Middle frontal gyrus (tissue), 1 donor: ENCODE measurements around the gene UBE2E3.
"Not testable (repeated sequence)": the region's sequence is repeated elsewhere in the genome, so short reads cannot be mapped to it uniquely, and the experiment has no call there.

Experiments
- DNase-seq: peaks from one replicate; pipeline ENCODE4 v3.0.0-alpha.2; 2015; ENCODE audit warnings: low spot score; ENCODE audit errors: extremely low spot score

UBE2E3 gene

DNA sequence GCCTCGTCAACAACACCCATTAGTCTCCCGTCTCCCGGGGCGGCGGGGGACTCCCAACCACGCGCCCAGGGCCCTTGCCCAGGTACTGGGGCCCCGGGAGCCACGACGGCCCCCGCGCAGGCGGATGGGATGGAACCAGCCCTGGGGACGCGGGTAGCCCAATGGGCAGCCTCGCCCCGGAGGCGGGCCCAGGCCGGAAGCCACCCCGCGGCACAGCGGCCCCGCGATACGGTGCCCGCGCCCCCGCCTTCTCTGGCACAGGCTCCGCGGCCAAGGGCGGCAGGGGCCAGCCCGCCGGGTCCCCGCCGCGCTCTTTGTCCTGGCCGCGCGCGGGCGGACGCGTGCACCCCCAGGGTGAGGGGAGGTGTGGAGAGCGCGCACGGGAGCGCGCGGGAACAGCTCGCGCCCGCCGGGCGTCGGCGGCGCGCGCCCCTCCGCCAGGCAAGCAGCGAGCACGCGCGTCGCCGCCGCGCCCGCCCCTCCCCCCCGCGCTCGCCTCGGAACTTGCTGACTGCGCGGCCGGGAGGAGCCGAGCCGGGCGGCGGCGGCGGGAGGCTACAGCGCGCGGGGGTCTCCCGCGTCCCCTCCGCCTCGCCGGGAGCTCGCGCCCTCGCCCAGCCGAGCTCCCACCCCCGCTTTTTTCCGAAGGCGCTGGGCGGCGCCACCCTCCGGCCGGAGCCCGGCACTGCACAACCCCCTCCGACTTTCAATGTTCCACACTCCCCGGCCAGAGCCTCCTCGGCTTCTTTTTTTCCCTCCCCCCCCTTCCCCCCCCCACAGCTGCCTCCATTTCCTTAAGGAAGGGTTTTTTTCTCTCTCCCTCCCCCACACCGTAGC lies at the start of gene UBE2E3:
UBE2E3 (plus strand) TSS at position 500 of the 837 bp plus-strand sequence. CDS start 1,438 bp downstream, outside the sequence.
- DNase-seq = peak; percentile 53

DNA sequence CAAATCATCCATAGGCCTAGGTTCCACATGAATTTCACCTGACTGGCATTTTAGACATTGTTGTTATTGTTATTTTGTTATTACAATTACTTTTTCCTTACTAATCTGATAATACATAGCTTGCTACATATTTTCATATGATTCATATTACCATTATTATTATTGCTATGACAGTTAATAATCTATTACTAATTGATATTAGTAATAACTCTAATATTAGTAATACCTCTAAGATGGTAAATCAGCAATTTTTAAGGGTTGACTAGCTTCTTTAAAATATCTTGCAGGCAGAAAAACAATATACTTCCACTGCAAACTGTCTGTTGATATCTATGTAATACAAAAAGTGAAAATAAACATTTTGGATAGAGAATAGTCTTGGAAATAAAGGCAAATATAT lies 48.6 kb upstream of the UBE2E3 start:
- no peak for DNase-seq

DNA sequence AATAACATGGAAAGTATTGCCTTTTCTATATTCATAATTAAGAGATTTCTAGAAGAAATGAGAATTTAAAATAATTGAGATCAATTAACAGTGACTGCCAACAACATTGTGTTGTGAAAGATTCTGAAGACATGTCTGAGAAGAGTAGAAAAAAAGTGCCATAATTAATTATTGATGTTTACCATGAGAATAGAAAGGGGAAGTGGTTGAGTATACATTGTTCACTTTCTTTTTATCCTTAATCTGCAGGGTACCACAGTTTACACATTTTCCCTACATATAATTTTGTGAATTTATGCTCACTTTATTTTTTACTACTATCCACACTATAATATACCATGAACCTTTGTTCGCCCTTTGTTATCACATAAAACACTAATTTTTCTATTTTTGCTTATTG lies 47.1 kb upstream of the UBE2E3 start:
- no peak for DNase-seq

DNA sequence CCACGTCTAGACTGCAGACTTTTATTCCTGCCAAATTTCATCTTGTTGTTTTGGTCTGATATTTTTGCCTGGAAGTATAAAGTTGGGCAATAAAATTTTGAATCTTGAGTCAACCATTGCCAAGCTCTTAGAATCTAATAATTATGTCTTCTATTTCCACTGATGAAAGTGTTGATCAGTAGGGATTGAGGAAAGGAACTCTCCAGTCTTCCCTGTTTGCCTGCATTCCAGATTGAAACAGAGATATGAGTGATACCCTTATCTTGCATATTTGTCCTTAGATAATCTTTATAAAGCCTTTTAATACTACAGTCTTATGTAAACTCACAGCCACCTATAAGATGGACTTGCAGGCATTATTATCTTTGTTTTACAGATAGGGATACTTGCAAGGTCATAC lies 45.5 kb upstream of the UBE2E3 start:
- no peak for DNase-seq

DNA sequence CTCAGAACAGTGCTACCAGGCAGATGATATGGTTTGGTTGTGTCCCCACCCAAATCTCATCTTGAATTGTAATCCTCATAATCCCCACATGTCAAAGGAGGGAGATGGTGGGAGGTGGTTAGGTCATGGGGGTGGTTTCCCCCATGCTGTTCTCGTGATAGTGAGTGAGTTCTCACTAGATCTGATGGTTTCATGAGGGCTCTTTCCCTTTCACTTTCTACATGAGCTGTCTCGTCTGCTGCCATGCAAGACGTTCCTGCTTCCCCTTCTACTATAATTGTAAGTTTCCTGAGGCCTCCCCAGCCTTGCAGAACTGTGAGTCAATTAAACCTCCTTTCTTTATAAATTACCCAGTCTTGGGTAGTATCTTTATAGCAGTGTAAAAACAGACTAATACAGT lies 42.9 kb upstream of the UBE2E3 start:
- DNase-seq = not testable (repeated sequence)

DNA sequence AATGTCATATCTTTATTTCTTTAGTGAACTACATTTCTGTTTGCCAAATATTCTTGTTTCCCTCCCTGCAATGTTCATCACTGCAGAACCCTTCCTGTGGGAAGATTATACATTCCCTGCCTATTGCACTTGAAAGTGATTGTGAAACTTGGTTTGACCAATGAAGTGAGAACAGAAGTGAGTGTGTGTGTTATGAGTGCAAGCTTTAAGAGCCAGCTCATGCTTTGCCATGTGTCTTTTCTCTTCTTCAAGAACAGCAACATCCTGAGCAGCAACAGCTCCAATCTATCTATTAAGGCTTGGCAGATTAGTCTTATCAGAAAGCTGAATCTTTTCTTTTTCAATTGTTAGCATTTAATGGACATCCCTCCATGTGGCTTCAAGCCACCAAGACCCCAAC lies 42.0 kb upstream of the UBE2E3 start:
- DNase-seq = no peak

DNA sequence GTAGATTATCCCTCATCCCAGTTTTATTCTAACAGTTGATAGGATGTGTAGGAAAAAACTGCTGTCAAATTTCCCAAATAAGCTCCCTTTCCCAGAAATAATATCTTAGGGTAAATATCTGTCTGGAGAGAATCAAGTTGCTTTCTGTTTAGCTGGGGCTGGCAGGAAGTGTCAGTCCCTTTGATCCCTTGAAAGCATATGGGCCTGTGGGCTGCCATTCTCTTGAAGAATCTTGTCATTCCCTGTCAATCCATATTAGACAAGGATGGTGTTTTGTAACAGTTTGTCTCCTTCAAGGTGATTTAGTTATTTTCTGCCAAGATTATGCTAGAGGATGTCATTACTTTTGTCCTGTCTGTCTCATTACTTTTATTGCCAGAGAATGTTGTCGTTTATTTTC lies 37.1 kb upstream of the UBE2E3 start:
- no peak for DNase-seq

DNA sequence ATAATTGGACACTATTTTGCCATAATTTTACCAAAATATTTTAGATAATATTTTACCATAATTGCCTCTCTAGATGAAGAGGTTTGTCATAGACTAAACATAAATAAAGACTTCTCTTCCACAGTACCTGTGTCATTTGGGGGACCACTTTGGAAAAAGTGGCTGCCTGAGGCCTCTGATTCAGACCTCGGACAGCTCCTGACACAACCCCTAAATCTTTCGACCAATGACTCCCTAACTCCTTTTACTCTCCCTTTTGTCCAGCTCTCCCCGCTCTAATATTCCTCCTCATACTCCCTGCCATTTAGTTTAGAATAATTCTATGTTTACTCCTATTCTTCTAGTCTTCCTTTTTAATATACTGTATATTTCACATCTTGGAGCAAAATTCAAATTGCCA lies 36.0 kb upstream of the UBE2E3 start:
- DNase-seq = no peak

DNA sequence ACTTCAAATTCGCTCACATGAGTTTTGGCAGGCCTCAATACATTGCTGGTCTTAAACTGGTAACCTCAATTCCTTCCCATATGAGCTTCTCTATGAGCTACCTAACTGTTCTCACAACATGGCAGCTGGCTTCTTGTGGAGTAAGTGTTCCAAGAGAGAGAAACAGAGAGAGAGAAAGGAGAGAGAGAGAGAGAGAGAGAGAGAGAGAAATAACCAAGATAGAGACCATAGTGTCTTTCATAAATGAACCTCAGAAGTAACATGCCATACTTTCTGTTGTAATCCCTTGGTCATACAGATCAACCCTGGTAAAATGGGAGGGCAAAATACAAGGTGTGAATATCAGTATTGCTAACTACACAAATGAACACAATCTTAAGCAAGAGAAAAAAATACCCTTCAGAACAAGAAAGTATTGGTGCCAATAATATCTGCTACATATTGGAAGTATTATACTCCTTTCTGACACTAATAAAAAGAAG lies 33.2 kb upstream of the UBE2E3 start:
- DNase-seq = no peak

DNA sequence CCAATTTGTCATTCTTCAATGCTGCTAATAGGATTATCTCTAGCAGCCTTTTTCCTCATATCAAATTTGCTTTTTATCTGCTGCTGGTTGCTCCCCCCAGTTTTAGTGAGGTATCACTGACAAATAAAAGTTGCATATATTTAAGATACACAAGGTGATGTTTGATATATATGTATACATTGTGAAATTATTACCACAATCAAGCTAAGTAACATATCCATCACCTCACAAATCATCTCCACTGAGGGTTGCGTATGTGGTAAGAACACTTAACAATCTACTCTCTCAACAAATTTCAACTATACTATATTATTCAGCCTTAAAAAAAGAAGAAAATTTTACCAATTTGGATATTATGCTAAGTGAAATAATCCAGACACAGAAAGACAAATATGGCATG lies 30.5 kb upstream of the UBE2E3 start:
- no peak for DNase-seq

DNA sequence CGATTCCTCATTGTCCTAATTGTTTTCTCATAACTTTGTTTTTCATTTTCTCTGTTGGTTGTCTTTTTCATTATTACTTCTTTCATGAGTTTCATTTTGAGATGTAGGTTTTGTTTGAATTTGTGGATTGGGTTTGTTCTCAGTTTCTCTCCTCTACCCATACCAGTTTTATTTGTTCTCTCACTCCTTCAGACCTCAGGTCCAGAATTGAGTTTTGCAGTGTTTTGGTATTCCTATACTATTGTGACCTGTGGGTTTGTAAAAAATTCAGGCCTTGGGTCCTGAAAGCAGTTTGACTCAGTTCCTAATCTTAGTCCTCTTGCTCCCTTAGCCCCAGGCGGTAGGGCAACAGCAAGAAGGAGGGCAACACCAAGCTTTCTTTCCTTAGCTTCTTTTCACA lies 28.3 kb upstream of the UBE2E3 start:
- no peak for DNase-seq

DNA sequence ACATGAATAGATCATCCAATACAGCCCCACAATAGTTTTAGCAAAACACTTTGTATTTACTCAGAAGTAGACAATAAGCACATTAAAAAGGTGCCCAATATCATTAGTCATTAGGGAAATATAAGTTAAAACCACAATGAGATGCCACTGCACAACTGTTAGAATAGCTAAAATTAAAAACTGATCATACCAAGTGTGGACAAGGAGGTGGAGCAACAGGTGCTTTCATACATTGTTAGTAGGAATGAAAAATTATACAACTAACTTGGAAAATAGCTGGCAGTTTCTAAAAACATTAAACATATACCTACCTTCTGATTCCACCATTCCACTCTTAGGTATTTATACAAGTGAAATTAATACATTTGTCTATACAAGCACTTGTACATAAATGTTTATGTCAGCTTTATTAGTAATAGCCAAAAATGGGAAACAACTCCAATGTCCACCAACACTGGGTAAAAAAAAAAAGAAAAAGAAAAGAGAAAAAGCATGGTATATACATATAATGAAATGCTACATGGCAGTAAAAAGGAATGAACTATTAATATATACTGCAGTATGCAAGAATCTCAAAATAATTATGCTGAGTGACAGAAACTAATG lies 27.6 kb upstream of the UBE2E3 start:
- no peak for DNase-seq

DNA sequence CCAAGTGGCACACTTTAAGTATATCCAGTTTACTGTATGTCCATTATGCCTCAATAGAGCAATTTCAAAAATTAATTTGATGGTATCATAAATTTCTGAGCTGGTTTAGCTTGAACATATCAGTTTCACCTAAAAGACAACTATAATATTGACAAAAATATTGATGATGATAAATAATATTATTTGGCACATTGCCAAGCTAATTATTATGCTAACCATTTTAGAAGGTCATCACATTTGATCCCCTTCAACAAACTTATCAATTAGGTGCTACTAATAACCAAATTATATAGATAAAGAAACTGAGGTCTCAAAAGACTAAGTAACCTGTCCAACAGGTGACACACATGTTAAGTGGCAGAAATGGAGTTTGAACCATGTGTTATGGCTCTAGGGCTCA lies 26.9 kb upstream of the UBE2E3 start:
- no peak for DNase-seq

DNA sequence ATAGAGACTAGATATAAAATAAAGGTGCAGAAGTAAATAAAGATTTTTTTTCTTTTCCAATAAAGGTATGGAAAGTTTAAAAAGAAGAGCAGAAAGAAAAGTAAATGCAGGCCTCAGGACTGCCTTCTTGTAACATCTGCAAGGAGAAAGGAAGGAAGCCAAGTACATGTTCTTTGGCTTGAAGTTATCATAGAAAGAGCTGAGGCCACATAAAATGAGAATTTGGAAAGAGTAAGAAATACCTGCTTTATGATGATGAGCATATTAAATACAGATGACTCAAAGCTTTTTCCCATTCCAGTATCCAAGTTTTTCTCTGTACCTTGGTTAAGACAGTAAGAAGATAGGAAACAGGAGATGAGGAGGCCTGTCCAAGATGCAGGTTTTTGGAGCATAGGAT lies 25.3 kb upstream of the UBE2E3 start:
- no peak for DNase-seq

DNA sequence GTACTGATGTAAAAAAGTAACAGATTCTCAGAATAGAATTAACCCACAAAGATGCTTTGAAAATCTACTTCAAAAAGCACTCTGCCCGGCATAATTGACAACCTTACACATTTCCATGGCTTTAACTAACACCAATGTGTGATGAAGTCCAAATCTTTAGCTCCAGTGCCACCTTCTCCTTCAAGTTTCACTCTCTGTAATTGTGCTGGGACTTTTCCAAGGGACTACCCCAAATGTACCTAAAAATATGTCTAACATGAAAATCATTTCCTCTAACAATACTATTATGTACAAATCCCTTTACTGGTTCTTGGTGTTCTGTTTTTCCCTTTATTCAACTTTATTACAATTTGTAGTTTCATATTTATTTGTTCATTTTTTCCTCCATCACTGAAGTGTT lies 20.6 kb upstream of the UBE2E3 start:
- no peak for DNase-seq

DNA sequence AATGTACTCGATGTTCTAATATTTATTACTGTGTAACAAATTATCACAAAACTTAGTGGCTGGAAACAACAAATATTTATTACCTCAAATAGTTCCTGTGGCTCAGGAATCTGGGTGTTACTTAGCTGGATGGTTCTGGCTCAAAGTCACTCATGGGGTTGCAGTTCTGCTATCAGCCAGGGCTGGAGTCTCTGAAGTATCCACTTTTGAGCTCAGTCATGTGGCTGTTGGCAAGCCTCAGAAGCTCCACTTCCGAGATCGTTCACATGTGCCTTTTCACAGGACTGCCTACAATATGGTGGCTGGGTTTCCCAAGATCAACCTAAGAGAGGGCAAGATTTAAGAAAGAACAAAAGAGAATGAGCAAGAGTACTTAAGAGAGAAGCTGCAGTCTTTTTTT lies 19.4 kb upstream of the UBE2E3 start:
- DNase-seq = no peak

DNA sequence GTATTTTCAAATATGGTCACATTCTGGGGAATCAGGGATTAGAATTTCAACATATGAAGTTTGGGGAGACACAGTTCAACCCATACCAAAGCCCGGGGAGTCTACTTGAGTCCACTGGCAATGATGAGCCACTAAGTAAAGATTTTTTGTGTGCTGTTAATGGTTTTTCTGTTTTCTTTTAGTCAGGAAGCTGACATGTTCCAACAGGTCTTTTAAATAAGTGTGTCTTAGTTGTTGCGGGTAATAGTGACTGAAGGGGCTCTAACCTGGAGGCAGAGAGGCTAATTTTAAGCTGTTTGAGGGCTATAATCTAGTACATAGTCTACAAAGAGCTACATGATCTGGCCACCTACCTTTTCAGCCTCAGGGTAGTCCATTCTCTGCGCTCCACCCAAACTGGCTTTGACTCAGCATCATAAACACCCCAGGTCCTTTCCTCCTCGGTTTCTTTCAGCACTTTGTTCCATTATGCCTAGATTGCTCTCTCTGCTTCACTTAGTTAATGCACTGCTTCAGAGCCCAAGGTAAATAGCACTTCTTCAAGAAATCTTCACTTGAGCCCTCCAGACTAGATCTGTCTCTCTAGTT lies 17.6 kb upstream of the UBE2E3 start:
- DNase-seq = no peak

DNA sequence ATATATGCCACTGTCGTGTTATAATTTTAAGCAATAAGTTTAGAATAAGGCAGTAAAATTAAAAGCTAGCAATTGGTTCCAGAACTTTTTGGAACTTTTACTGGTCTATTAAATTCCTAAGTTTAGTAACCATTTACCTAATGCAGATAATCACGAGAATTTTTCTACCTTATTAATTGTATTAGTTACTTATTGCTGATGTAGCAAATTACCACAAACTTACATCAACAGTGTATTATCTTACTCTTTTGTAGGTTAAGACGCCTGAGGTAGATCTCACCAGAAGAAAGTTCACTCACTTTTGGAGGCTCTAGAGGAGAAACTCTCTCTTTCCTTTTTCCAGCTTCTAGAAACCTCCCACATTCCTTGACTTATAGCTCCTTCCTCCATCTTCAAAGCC lies 14.0 kb upstream of the UBE2E3 start:
- no peak for DNase-seq

DNA sequence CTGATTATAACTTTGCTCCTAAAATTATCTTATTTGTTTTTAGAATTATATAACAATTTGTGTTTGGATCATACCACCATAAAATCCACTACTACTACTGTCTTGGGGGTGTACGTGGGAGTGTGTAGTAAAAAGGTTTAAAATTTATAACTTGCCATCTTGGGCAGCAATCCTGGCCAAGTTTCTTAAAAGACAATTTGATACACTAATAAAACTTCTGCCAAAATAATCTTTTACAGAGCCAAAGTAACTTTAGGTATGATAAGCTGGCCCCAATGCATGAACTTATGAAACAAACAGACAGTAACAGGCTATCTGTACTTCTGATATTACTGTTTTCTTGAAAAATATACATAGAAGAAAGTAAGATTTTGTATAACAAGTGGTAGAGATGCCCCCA lies 11.3 kb upstream of the UBE2E3 start:
- no peak for DNase-seq

DNA sequence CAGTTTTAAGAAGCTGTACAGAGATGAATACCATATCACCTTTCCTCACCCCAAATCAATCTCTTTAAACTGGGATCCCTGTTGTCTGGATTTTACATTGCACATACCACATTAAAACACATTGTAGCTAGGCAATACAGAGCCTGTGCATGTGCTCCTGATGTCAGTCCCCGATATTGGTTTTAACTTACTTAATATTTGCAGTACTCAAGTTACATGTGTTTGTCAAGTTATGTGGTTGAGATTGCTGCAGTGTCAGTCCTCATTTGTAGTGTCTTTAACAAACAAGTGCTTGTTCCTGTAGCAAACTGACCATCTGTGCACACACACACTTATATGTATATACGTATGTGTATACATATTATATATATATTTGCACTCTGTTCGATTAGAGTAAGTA lies 10.4 kb upstream of the UBE2E3 start:
- DNase-seq = no peak

DNA sequence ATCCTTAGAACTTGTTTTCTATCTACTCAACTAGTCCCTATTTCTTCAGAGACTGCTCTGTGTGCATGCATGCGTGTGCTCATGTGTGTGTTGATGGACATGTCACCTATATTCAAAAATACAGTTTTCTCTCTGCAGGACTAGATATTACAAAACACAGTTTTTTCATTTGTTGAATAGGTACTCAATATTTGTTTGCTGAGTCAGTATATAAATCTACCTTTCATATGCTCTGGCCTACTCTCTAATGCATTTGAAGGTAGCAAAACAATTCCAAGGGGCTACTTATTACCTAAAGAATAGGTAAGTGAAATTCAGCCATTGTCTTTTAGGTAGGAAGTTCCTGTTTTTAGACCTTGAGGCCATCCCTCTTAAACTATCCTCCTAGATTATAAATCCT lies 8.6 kb upstream of the UBE2E3 start:
- DNase-seq = no peak

DNA sequence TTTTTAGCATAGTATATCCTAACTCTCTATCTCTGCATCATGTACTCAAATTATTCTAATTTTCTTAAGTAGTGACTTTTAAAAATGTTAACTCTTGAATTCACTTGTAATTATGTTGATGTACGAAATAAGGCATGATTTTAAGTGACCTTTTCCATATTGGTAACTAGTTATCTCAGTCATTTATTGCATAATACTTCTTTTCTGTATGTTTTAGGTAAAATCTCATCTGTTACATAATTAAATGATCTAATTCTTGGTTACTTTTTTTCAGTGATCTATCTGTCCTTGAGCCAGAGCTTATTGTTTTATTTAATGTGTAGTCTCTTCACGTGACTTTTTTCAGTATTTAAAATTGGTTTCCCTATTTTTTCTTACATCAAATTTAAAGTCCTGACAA lies 4.8 kb upstream of the UBE2E3 start:
- DNase-seq = no peak
